Spleen (tissue), 7 donors: Measurements from ENCODE around the gene RAD51B.

Experiments
- CTCF ChIP-seq, 11 experiments: fragments of 200-600 bp in 7 of 11; fragments of 450-650 bp in 4 of 11; sonication (generic) in 4 of 11; IDR thresholded peaks in 8 of 11; conservative IDR thresholded peaks in 3 of 11; 1 replicate in 7 of 11; 2 replicates in 4 of 11; pipeline versions ENCODE4 v1.4.0 to v1.8.0; 2016 to 2021; ENCODE audit warnings: antibody characterized with exemption in 11 of 11, inconsistent platforms in 4 of 11, mild to moderate bottlenecking in 1 of 11
- POLR2AphosphoS5 ChIP-seq, 3 donors: sonication (generic); formaldehyde crosslinking; IDR thresholded peaks; one replicate each; pipeline ENCODE4 v1.5.1; 2017; ENCODE audit warnings: antibody characterized with exemption in 3 of 3
- donor health status: DM: no; HTN: no; CAD: no; lungs with moderate emphysema.
- donor health status: DM: no; HTN: no; CAD: no.
- donor health status: DM: no; HTN: no; CAD: no.

GRCh38 chr14:68412505-68413465 lies 593.2 kb downstream of the RAD51B start:
- no peak for TF ChIP-seq CTCF (IDR thresholded peaks at IDR 0.05 in 8 of 11, conservative IDR thresholded peaks at IDR 0.05 in 3 of 11)
- TF ChIP-seq POLR2AphosphoS5 (IDR thresholded peaks at IDR 0.05) = no peak
